Measurements from ENCODE around the gene TMEM267. TPM values are rescaled to one million over a fixed set of nuclear protein-coding genes. Genes with fewer than 3 reads are reported as not detected.
A peak's percentile ranks its signal among the peaks of the same experiment; 100 is the strongest.

Gene TMEM267
- total RNA-seq, 1 experiment from 2014 or later, result 19.5 TPM

GRCh38 chr5:43401827-43402226 is 81.8 kb downstream of the TMEM267 start:
- TF ChIP-seq, protein P1, sequence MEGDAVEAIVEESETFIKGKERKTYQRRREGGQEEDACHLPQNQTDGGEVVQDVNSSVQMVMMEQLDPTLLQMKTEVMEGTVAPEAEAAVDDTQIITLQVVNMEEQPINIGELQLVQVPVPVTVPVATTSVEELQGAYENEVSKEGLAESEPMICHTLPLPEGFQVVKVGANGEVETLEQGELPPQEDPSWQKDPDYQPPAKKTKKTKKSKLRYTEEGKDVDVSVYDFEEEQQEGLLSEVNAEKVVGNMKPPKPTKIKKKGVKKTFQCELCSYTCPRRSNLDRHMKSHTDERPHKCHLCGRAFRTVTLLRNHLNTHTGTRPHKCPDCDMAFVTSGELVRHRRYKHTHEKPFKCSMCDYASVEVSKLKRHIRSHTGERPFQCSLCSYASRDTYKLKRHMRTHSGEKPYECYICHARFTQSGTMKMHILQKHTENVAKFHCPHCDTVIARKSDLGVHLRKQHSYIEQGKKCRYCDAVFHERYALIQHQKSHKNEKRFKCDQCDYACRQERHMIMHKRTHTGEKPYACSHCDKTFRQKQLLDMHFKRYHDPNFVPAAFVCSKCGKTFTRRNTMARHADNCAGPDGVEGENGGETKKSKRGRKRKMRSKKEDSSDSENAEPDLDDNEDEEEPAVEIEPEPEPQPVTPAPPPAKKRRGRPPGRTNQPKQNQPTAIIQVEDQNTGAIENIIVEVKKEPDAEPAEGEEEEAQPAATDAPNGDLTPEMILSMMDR (IDR thresholded peaks at IDR 0.05; ENCODE audit: unreplicated experiment), result no peak
- intact Hi-C loops (cut with micrococcal nuclease), result loop anchor here (2.0 kb wide), 2 partner anchors 155 to 201 kb away; partner anchors contain the start of genes NNT and PAIP1
- no peak overlapping the region for H3K4me3 Mint-ChIP-seq (ENCODE audit: unreplicated experiment)
- no TSS peak for BruUV-seq (replicated peaks)
- no peaks in the 10 kb centered on the region for H3K9me3 Mint-ChIP-seq (ENCODE audit: unreplicated experiment)
- no peaks in the 10 kb centered on the region for H3K36me3 Mint-ChIP-seq (ENCODE audit: insufficient read depth, unreplicated experiment)
- H3K27me3 Mint-ChIP-seq (ENCODE audit: insufficient read depth, unreplicated experiment), result no peaks in the 10 kb centered on the region
- POLR2A ChIA-PET, result interaction anchor here (0.8 to 7.7 kb wide), 3 partner anchors 24 to 111 kb away, joined by 3 to 78 read pairs (median 3); partner anchors contain the start of gene TMEM267
- H3K27ac Mint-ChIP-seq (ENCODE audit: low read depth, unreplicated experiment), result no peak overlapping the region
- CTCF ChIA-PET, result interaction anchor here (1.0 to 7.9 kb wide), 9 partner anchors 10 to 83 kb away, joined by 3 to 142 read pairs (median 7); partner anchors contain the start of genes CCL28 and TMEM267
- peak; percentile 36 for DNase-seq (ENCODE audit: unreplicated experiment)
- peaks cover 5% of the 10 kb centered on the region for H3K4me1 Mint-ChIP-seq (ENCODE audit: insufficient read depth, unreplicated experiment)

DNA sequence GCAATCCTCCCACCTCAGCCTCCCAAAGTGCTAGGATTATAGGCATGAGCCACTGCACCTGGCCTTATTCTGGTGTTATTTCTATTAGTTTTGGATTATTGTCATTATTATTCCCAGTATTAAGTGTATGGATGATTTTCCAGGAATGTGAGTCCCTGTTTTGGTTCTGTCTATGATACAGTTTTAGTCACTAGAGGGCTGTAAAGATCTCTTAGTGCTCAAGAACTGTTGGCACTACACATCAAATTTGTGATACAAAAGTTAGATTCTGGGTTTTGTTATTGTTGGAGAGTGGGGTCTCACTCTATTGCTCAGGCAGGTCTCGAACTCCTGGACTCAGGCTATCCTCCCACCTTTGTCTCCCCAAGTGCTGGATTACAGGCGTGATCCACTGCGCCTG is 83.6 kb downstream of the TMEM267 start:
- H3K27me3 Mint-ChIP-seq (ENCODE audit: insufficient read depth, unreplicated experiment), result no peaks in the 10 kb centered on the region
- DNase-seq (ENCODE audit: unreplicated experiment), result peak; percentile 37
- H3K9me3 Mint-ChIP-seq (ENCODE audit: unreplicated experiment), result no peaks in the 10 kb centered on the region
- CTCF ChIA-PET, result interaction anchor here (0.5 to 7.9 kb wide), 26 partner anchors 10 to 1369 kb away, joined by 3 to 142 read pairs (median 4); partner anchors contain the start of genes CCL28 and TMEM267
- POLR2A ChIA-PET, result interaction anchor here (1.3 to 7.7 kb wide), 3 partner anchors 12 to 115 kb away, joined by 3 to 78 read pairs (median 6); partner anchors contain the start of genes C5orf34, CCL28 and TMEM267
- intact Hi-C loops (cut with micrococcal nuclease), result loop anchor here (1.0 to 2.0 kb wide), 4 partner anchors 84 to 203 kb away; partner anchors contain the start of genes C5orf34, NNT and PAIP1
- no peaks in the 10 kb centered on the region for H3K36me3 Mint-ChIP-seq (ENCODE audit: insufficient read depth, unreplicated experiment)
- TF ChIP-seq, protein P1 (IDR thresholded peaks at IDR 0.05; ENCODE audit: unreplicated experiment), result peak; percentile 47
- H3K4me1 Mint-ChIP-seq (ENCODE audit: insufficient read depth, unreplicated experiment), result peaks cover 11% of the 10 kb centered on the region
- H3K4me3 Mint-ChIP-seq (ENCODE audit: unreplicated experiment), result no peak overlapping the region
- no peak overlapping the region for H3K27ac Mint-ChIP-seq (ENCODE audit: low read depth, unreplicated experiment)
- no TSS peak for BruUV-seq (replicated peaks)

DNA sequence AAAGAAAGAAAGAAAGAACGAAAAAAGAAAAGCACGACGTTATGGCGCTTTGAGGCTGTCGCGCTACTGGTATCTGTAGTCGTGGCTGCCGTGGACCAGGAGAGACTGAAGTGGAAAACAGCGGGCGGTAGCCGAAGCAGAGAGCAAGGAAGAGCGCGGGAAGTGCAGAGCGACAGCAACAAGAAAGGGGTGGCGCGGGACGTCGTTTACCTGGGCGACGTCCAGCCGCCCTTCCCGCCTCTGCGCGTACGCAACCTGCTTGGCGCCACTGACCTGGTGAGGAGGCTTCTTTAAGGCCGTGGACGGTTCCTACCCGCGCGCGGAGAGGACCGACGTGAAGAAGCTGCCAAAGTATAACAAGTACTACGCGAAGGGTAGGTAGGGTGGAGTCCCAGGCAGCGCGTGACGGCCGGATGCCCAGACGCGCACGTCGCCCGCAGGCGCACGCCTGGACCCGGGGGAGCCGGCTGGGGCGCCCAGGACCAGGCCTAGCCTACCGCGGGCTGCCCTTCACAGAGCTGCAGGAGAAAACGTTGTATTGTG is 86.8 kb downstream of the TMEM267 start:
- BruUV-seq (replicated peaks), result no TSS peak
- H3K27me3 Mint-ChIP-seq (ENCODE audit: insufficient read depth, unreplicated experiment), result no peaks in the 10 kb centered on the region
- H3K9me3 Mint-ChIP-seq (ENCODE audit: unreplicated experiment), result no peaks in the 10 kb centered on the region
- intact Hi-C loops (cut with micrococcal nuclease), result no loop called here
- H3K4me3 Mint-ChIP-seq (ENCODE audit: unreplicated experiment), result peak overlapping the region; percentile 82
- H3K36me3 Mint-ChIP-seq (ENCODE audit: insufficient read depth, unreplicated experiment), result no peaks in the 10 kb centered on the region
- CTCF ChIA-PET, result interaction anchor here (0.6 to 7.9 kb wide), 6 partner anchors 88 to 329 kb away, joined by 3 to 142 read pairs (median 4); partner anchors contain the start of gene TMEM267
- peak overlapping the region; percentile 68 for H3K27ac Mint-ChIP-seq (ENCODE audit: low read depth, unreplicated experiment)
- peak; percentile 49 for DNase-seq (ENCODE audit: unreplicated experiment)
- TF ChIP-seq, protein P1 (IDR thresholded peaks at IDR 0.05; ENCODE audit: unreplicated experiment), result no peak
- POLR2A ChIA-PET, result interaction anchor here (0.6 to 7.7 kb wide), 5 partner anchors 29 to 871 kb away, joined by 4 to 78 read pairs (median 4); partner anchors contain the start of genes HMGCS1, TMEM267 and ZNF131
- H3K4me1 Mint-ChIP-seq (ENCODE audit: insufficient read depth, unreplicated experiment), result peaks cover 11% of the 10 kb centered on the region

Other genes with a start within 250 kb of the TMEM267 start
- 36.2 and 42.6 TPM in 2 replicates for gene HMGCS1, start 170.5 kb downstream of the TMEM267 start, total RNA-seq (2022)
- gene CCL28, start 71.5 kb downstream of the TMEM267 start, total RNA-seq (2022), result 1.6 and 2.2 TPM in 2 replicates
- gene C5orf34, start 31.3 kb upstream of the TMEM267 start, total RNA-seq (2022), result 3.9 and 5.9 TPM in 2 replicates
- 105 and 116 TPM in 2 replicates for gene PAIP1, start 73.2 kb upstream of the TMEM267 start, total RNA-seq (2022)
- 38.4 and 52.3 TPM in 2 replicates for gene NNT, start 119.3 kb upstream of the TMEM267 start, total RNA-seq (2022)

Data from MCF 10A (cell line).